Nephron progenitor cell (in vitro differentiated cells): Measurements from ENCODE around the gene RPGRIP1L.
A peak's percentile ranks its signal among the peaks of the same experiment; 100 is the strongest.

Source experiments
- DNase-seq: peaks from one replicate; pipeline ENCODE4 v3.0.0; 2021
- H3K27ac Mint-ChIP-seq: 2 replicates; pipeline ENCODE4 v1.8.0; 2021; ENCODE audit warnings: mild to moderate bottlenecking, moderate library complexity, mixed read lengths
- H3K27me3 Mint-ChIP-seq: 2 replicates; pipeline ENCODE4 v1.8.0; 2021; ENCODE audit warnings: mild to moderate bottlenecking, low read depth, mixed read lengths; ENCODE audit not compliant: poor library complexity
- H3K36me3 Mint-ChIP-seq: 2 replicates; pipeline ENCODE4 v1.8.0; 2021; ENCODE audit warnings: low read depth, mixed read lengths
- H3K4me1 Mint-ChIP-seq: 2 replicates; pipeline ENCODE4 v1.8.0; 2021; ENCODE audit warnings: mixed read lengths
- H3K4me3 Mint-ChIP-seq: 2 replicates; pipeline ENCODE4 v1.8.0; 2021; ENCODE audit warnings: mild to moderate bottlenecking, moderate library complexity, mixed read lengths
- H3K9me3 Mint-ChIP-seq: 2 replicates; pipeline ENCODE4 v1.8.0; 2021; ENCODE audit warnings: mild to moderate bottlenecking, moderate library complexity, mixed read lengths
- TF ChIP-seq, protein P1 (sequence below): fragments of 200-600 bp; sonication (generic); IDR thresholded peaks from 2 replicates; pipeline ENCODE4 v1.5.0; 2021; ENCODE audit warnings: antibody characterized with exemption

The RPGRIP1L gene

DNA sequence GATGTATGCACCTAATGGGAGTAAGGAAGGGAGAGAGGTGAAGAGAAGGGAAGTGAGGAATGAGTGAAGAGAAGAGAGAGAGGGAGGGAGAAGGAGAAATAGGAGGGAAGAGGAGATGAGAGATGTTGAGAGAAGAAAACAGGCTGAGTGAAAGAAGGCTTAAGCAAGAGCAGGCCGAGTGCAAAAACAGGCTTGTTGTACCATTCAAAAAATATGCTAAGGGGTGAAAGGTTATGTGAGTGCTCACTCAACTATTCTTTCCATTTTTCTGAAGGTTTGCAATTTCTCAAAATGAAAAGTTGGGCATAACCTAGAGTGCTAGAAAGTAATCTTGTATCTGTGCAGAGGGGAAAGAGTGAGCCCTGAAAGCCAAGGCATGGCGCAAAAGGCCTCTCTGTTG is 22.9 kb downstream of the RPGRIP1L start:
- no peak overlapping the region for H3K4me3 Mint-ChIP-seq
- TF ChIP-seq, protein P1, sequence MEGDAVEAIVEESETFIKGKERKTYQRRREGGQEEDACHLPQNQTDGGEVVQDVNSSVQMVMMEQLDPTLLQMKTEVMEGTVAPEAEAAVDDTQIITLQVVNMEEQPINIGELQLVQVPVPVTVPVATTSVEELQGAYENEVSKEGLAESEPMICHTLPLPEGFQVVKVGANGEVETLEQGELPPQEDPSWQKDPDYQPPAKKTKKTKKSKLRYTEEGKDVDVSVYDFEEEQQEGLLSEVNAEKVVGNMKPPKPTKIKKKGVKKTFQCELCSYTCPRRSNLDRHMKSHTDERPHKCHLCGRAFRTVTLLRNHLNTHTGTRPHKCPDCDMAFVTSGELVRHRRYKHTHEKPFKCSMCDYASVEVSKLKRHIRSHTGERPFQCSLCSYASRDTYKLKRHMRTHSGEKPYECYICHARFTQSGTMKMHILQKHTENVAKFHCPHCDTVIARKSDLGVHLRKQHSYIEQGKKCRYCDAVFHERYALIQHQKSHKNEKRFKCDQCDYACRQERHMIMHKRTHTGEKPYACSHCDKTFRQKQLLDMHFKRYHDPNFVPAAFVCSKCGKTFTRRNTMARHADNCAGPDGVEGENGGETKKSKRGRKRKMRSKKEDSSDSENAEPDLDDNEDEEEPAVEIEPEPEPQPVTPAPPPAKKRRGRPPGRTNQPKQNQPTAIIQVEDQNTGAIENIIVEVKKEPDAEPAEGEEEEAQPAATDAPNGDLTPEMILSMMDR: no peak
- H3K27ac Mint-ChIP-seq: no peak overlapping the region
- H3K36me3 Mint-ChIP-seq: peaks cover 40% of the 10 kb centered on the region
- no peaks in the 10 kb centered on the region for H3K27me3 Mint-ChIP-seq
- peaks cover 35% of the 10 kb centered on the region for H3K4me1 Mint-ChIP-seq
- peaks cover 14% of the 10 kb centered on the region for H3K9me3 Mint-ChIP-seq
- DNase-seq: no peak

DNA sequence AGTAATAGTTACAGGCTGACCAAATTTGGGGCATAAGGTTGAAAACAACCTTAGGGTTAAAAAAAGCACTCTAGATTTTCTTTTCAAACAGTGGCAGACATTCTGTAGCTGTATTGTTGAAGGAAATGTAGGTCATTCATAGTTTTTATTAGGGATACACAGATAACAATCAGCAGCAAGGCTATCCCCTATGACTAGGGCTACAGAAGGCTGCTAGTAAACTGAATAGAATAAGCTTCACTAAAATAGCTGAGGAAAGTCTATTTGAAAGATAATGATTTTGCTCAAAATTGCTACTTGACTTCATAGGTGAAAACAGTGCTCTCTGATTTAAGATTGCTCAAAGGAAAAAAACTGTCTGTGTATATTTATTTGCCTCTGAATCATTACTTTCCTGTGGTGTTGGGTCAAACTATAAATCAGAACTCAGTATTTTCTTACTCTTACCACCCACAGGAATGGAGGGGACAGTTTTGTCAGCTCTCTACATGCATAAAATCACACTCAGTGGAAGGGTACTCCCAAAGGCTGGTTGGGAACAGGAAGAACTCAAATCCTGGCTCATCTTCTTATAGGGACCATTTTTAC is 24.8 kb downstream of the RPGRIP1L start:
- no peaks in the 10 kb centered on the region for H3K27me3 Mint-ChIP-seq
- TF ChIP-seq, protein P1: no peak
- no peak for DNase-seq
- H3K27ac Mint-ChIP-seq: peak overlapping the region; percentile 59
- H3K4me1 Mint-ChIP-seq: peaks cover 35% of the 10 kb centered on the region
- peaks cover 3% of the 10 kb centered on the region for H3K9me3 Mint-ChIP-seq
- H3K36me3 Mint-ChIP-seq: peaks cover 24% of the 10 kb centered on the region
- no peak overlapping the region for H3K4me3 Mint-ChIP-seq

DNA sequence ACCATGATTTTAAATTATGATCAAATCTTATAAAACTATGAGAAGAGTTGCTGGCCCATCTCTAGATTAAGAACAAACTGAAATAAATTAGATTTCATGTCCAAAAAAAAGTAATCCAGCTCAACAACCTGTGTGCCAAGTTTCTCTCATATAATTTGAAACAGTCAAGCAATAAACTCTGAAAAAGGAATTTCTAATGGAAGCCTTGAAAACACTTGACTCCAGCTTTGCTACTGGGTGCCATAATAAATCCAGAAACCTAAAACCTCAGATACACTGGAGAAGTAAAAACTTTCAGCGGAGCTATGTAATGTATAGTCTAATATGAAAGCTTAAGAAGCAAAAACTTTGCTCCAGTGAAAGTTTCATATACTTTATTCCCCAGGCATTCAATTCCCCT is 25.5 kb downstream of the RPGRIP1L start:
- Mint-ChIP-seq H3K36me3 (peaks cover 17% of the 10 kb centered on the region), H3K27me3 (no peaks in the 10 kb centered on the region), H3K9me3 (no peaks in the 10 kb centered on the region), H3K4me1 (peaks cover 35% of the 10 kb centered on the region), H3K27ac (no peak overlapping the region), H3K4me3 (no peak overlapping the region)
- TF ChIP-seq, protein P1: no peak
- DNase-seq: no peak

DNA sequence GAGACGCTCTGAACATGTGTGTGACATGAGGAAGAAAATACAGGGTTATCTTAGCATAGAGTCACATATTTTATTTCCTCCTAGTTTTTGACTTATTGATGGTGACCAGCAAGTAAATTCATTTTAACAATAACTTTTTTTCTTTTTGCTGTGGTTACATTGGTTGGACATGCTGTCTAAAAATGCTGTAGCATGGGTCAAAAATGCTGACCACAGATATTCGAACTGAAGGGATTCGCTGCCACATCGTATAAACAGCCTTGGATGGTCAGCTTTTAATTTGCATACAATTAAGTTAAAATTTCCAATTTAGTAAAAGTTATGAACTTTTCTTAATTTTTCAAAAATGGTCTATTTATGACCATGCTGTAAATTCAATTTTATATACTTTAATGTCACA is 30.5 kb downstream of the RPGRIP1L start:
- DNase-seq: no peak
- H3K27ac Mint-ChIP-seq: no peak overlapping the region
- TF ChIP-seq, protein P1: no peak
- peaks cover 9% of the 10 kb centered on the region for H3K4me1 Mint-ChIP-seq
- H3K27me3 Mint-ChIP-seq: no peaks in the 10 kb centered on the region
- H3K36me3 Mint-ChIP-seq: peaks cover 6% of the 10 kb centered on the region
- no peak overlapping the region for H3K4me3 Mint-ChIP-seq
- H3K9me3 Mint-ChIP-seq: no peaks in the 10 kb centered on the region

DNA sequence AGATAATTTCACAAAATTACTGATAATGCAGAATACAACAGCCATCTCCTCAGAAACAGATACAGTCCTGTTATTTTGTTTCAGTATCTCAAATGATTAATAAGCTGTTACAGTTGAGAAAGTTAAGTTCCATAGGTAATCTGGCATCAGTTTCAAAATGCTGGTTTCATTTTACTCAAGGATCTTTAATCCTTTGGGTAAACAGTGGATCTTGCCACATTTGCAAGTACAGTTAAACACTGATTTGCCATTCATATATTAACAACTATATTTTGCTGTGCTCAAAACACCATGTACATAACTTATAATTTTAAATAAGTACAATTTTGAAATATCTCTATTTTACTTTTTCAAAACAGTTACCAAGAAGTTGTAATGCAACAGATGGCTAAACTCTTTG is 31.2 kb downstream of the RPGRIP1L start:
- Mint-ChIP-seq H3K4me3 (no peak overlapping the region), H3K4me1 (peaks cover 3% of the 10 kb centered on the region), H3K9me3 (no peaks in the 10 kb centered on the region), H3K27ac (no peak overlapping the region), H3K27me3 (no peaks in the 10 kb centered on the region), H3K36me3 (peaks cover 4% of the 10 kb centered on the region)
- TF ChIP-seq, protein P1: no peak
- no peak for DNase-seq

DNA sequence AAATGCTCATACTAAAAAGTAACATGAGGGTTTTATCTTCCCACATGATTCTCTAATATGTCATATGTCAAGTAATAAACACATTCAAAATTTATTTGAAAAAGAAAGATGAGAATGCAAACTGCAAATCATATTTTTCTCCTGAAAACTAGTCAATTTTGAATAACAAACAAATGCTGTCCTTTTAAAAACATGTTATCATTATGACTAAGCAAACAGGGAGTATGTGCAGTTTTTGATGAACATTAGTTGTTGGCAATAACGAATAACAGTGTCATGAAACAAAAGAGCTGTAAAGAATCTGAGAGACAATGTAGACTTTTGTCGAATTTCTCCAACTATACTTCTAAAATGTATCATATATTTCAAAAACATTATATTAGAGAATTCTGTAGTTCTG is 34.8 kb downstream of the RPGRIP1L start:
- TF ChIP-seq, protein P1: no peak
- DNase-seq: no peak
- H3K27ac Mint-ChIP-seq: no peak overlapping the region
- no peaks in the 10 kb centered on the region for H3K9me3 Mint-ChIP-seq
- no peaks in the 10 kb centered on the region for H3K4me1 Mint-ChIP-seq
- H3K4me3 Mint-ChIP-seq: no peak overlapping the region
- no peaks in the 10 kb centered on the region for H3K27me3 Mint-ChIP-seq
- H3K36me3 Mint-ChIP-seq: no peaks in the 10 kb centered on the region
